Gastrocnemius medialis (tissue), 4 donors: ENCODE measurements around the gene CRYBG1.

Source experiments
- POLR2A ChIP-seq, 2 donors: fragments of 450-650 bp; IDR thresholded peaks; one replicate each; pipeline ENCODE4 v1.6.1; 2017; ENCODE audit warnings: antibody characterized with exemption in 2 of 2, mild to moderate bottlenecking in 2 of 2, moderate library complexity in 2 of 2
- TF ChIP-seq, protein P1 (sequence below), 5 experiments: fragments of 450-650 bp in 3 of 5; fragments of 200-600 bp in 2 of 5; sonication (generic) in 2 of 5; IDR thresholded peaks in 4 of 5; conservative IDR thresholded peaks in 1 of 5; 1 replicate in 4 of 5; 2 replicates in 1 of 5; pipeline ENCODE4 v1.5.1; 2016 to 2019; ENCODE audit warnings: antibody characterized with exemption in 5 of 5, mild to moderate bottlenecking in 3 of 5, moderate library complexity in 3 of 5

DNA sequence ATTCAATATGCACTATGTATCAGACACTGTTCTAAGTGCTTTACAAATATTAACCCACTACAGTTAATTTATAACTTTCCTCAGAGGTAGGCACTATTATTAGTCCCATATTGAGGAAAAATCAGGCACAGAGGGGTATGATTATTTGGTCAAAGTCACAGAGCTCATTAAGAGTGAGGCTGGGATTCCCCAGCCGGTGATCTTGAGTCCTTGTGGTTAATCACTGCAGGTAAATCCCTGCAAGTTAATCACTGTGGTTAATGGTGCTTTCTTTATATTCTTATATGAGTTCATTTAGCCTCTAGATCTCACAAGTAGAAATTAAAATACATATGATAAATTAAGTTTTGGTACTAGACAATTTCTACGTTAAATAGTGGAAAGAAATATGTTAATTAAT is 9.2 kb downstream of the CRYBG1 start:
- TF ChIP-seq POLR2A (IDR thresholded peaks at IDR 0.05) = no peak
- TF ChIP-seq, protein P1, sequence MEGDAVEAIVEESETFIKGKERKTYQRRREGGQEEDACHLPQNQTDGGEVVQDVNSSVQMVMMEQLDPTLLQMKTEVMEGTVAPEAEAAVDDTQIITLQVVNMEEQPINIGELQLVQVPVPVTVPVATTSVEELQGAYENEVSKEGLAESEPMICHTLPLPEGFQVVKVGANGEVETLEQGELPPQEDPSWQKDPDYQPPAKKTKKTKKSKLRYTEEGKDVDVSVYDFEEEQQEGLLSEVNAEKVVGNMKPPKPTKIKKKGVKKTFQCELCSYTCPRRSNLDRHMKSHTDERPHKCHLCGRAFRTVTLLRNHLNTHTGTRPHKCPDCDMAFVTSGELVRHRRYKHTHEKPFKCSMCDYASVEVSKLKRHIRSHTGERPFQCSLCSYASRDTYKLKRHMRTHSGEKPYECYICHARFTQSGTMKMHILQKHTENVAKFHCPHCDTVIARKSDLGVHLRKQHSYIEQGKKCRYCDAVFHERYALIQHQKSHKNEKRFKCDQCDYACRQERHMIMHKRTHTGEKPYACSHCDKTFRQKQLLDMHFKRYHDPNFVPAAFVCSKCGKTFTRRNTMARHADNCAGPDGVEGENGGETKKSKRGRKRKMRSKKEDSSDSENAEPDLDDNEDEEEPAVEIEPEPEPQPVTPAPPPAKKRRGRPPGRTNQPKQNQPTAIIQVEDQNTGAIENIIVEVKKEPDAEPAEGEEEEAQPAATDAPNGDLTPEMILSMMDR (IDR thresholded peaks at IDR 0.05 in 4 of 5, conservative IDR thresholded peaks at IDR 0.05 in 1 of 5) = no peak
